ENCODE measurements around the gene MBOAT1.

The MBOAT1 gene, protein sequence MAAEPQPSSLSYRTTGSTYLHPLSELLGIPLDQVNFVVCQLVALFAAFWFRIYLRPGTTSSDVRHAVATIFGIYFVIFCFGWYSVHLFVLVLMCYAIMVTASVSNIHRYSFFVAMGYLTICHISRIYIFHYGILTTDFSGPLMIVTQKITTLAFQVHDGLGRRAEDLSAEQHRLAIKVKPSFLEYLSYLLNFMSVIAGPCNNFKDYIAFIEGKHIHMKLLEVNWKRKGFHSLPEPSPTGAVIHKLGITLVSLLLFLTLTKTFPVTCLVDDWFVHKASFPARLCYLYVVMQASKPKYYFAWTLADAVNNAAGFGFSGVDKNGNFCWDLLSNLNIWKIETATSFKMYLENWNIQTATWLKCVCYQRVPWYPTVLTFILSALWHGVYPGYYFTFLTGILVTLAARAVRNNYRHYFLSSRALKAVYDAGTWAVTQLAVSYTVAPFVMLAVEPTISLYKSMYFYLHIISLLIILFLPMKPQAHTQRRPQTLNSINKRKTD

DNA sequence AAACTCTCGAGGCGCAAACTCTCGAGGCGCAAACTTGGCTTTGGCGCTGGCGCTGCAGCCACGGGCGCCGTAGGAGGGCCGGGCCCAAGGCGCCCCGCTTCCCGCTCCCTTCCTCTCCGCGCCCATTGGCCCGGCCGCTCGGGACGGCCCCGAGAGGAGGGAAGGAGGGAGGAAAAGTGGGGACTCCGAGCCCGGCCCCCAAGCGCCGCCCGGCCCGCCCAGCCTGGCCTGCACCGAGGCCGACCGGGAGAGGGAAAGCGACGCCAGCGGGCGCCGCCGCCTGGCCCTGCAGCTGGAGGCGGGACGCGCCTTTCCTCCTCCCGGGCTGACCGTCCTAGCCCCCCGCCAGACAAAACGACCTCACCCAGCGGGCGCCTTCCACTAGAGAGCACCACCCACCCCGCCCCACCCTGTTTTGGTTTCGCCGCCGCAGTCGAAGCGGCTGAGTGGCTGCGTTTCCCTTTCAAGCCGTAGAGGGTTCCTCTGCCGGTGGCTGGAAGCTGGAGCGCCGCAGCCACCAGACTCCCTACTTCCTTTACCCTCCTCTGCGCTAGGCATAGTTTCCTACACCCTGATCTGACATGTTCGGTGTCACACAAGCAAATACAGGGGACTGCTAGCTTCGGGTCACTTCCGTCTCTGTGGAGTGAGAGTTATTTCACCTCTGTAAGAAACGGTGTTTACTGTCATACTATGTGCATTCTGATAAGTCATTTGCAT lies at the start of gene MBOAT1:
Gene MBOAT1 (minus strand): TSS at position 78 of the 720 bp plus-strand sequence. CDS start 235 bp downstream, outside the sequence.
- H3K27ac ChIP-seq, result peak within 1 kb of the TSS; percentile 34
- TF ChIP-seq ZFX (IDR thresholded peaks at IDR 0.05; ENCODE audit: borderline replicate concordance) (no peak), CTCF (IDR thresholded peaks at IDR 0.05) (peak; percentile 15; the same call in 1 of the 2 replicates)

GRCh38 chr6:20261685-20262084 lies 49.4 kb upstream of the MBOAT1 start:
- TF ChIP-seq ZFX (IDR thresholded peaks at IDR 0.05; ENCODE audit: borderline replicate concordance) (no peak), CTCF (IDR thresholded peaks at IDR 0.05) (no peak)

DNA sequence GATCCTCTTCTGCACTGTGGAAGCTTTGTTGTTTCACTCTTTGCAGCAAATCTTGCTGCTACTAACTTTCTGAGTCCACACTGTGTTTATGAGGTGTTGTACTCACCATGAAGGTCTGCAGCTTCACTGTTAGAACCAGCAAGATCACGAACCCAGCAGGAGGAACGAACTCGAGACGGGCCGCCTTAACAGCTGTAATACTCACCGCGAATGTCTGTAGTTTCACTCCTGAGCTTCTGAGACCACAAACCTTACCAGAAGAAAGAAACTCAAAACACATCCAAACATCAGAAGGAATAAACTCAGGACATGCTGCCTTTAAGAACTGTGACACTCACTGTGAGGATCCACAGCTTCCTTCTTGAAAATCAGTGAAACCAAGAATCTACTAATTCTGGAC lies 48.1 kb upstream of the MBOAT1 start:
- H3K27ac ChIP-seq, result no peak overlapping the region
- no peak for TF ChIP-seq ZFX (IDR thresholded peaks at IDR 0.05; ENCODE audit: borderline replicate concordance)
- TF ChIP-seq CTCF (IDR thresholded peaks at IDR 0.05), result no peak

More at GRCh38 chr6:20261685-20262084, 49.4 kb upstream of the MBOAT1 start:
- H3K27ac ChIP-seq, result no peak overlapping the region

- H3K27ac ChIP-seq, result no peak overlapping the region
- no peak for TF ChIP-seq CTCF (IDR thresholded peaks at IDR 0.05)
- TF ChIP-seq ZFX (IDR thresholded peaks at IDR 0.05; ENCODE audit: borderline replicate concordance), result no peak
Observed at GRCh38 chr6:20259316-20260049, 47.2 kb upstream of the MBOAT1 start.

DNA sequence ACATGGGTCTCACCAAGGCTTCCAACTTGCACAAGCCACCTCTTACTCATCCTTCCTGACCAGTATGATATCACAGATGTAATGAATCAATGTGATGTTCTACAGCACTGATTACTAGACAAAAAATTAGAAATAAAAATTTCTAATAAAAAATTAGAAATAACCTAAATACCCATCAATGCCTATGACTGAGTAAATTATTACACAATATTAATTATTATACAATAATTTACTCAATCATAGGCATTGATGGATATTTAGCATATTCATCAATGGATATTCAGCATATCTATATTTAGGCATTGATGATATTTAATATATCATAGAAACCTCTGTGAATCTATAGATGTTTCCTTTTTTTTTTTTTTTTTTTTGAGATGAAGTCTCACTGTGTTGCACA lies 43.2 kb upstream of the MBOAT1 start:
- H3K27ac ChIP-seq, result no peak overlapping the region
- TF ChIP-seq ZFX (IDR thresholded peaks at IDR 0.05; ENCODE audit: borderline replicate concordance), result no peak
- TF ChIP-seq CTCF (IDR thresholded peaks at IDR 0.05), result no peak

- TF ChIP-seq CTCF (IDR thresholded peaks at IDR 0.05) (no peak), ZFX (IDR thresholded peaks at IDR 0.05; ENCODE audit: borderline replicate concordance) (no peak)
- no peak overlapping the region for H3K27ac ChIP-seq
Observed at GRCh38 chr6:20254295-20254694, 42.0 kb upstream of the MBOAT1 start.

Data from 22Rv1 (cell line).